PC-9 (cell line): ENCODE measurements around the gene FA2H. TPM values are rescaled to one million over a fixed set of nuclear protein-coding genes. Genes with fewer than 3 reads are reported as not detected.
"Not testable (repeated sequence)": the region's sequence is repeated elsewhere in the genome, so short reads cannot be mapped to it uniquely, and the experiment has no call there.

Source experiments
- BruUV-seq: library from RNA; stranded (reverse); fragments of 400-500 nt; replicated peaks from 2 replicates; lab custom pipeline; 2021; lab: Mats Ljungman, UMichigan
- CTCF ChIA-PET: fragments of 300-600 bp; sonication (Branson Sonifier 250); formaldehyde crosslinking; loops from one replicate; lab custom pipeline; 2022; ENCODE audit warnings: antibody characterized with exemption; lab: Charles Lee
- POLR2A ChIA-PET: fragments of 300-600 bp; sonication (Branson Sonifier 250); formaldehyde crosslinking; loops from one replicate; lab custom pipeline; 2022; ENCODE audit warnings: antibody characterized with exemption; ENCODE audit not compliant: unreplicated experiment; lab: Charles Lee
- DNase-seq, 2 experiments: peaks; one replicate each; pipeline versions ENCODE4 v3.0.0 to v3.0.0-alpha.2; 2015 to 2022; ENCODE audit warnings: mixed read lengths in 1 of 2
- H2AFZ ChIP-seq: fragments of 200-600 bp; sonication (generic); 2 replicates; pipeline ENCODE4 v1.8.1; 2017; ENCODE audit warnings: antibody characterized with exemption
- H3F3A ChIP-seq: fragments of 200-600 bp; sonication (generic); 2 replicates; pipeline ENCODE4 v1.8.1; 2017; ENCODE audit warnings: antibody characterized with exemption, mild to moderate bottlenecking, low read depth; ENCODE audit not compliant: insufficient read depth
- H3K27ac ChIP-seq: fragments of 200-600 bp; sonication (generic); 2 replicates; pipeline ENCODE4 v1.6.1; 2016; ENCODE audit warnings: mixed run types
- H3K27me3 ChIP-seq: fragments of 200-600 bp; sonication (generic); 2 replicates; pipeline ENCODE4 v1.6.1; 2016; ENCODE audit warnings: low read depth, mixed run types; ENCODE audit not compliant: insufficient read depth
- H3K36me3 ChIP-seq: fragments of 200-600 bp; sonication (generic); 2 replicates; pipeline ENCODE4 v1.6.1; 2016; ENCODE audit warnings: low read depth, mixed run types
- H3K4me1 ChIP-seq: fragments of 200-600 bp; sonication (generic); replicated peaks from 2 replicates; pipeline ENCODE4 v1.6.1; 2016; ENCODE audit warnings: mixed run types; ENCODE audit not compliant: insufficient read depth
- H3K4me2 ChIP-seq: fragments of 200-600 bp; sonication (generic); 2 replicates; pipeline ENCODE4 v1.6.1; 2017; ENCODE audit warnings: mixed run types
- H3K4me3 ChIP-seq: fragments of 200-600 bp; sonication (generic); 2 replicates; pipeline ENCODE4 v1.6.1; 2016; ENCODE audit warnings: mixed run types
- H3K79me2 ChIP-seq: fragments of 200-600 bp; sonication (generic); 2 replicates; pipeline ENCODE4 v1.6.1; 2017; ENCODE audit warnings: low read depth, mixed run types
- H3K9me2 ChIP-seq: fragments of 200-600 bp; sonication (generic); 2 replicates; pipeline ENCODE4 v1.8.1; 2017; ENCODE audit warnings: mild to moderate bottlenecking; ENCODE audit not compliant: insufficient read depth
- H3K9me3 ChIP-seq: fragments of 200-600 bp; sonication (generic); 2 replicates; pipeline ENCODE4 v1.8.1; 2016; ENCODE audit warnings: low read depth; ENCODE audit not compliant: insufficient read depth
- H4K20me1 ChIP-seq: fragments of 200-600 bp; sonication (generic); 2 replicates; pipeline ENCODE4 v1.8.1; 2017; ENCODE audit not compliant: insufficient read depth
- EZH2 ChIP-seq: fragments of 200-600 bp; sonication (generic); IDR thresholded peaks from 2 replicates; pipeline ENCODE4 v1.8.0; 2017; ENCODE audit warnings: antibody characterized with exemption, low read depth
- intact Hi-C: fragments of 100-400 bp; cut with micrococcal nuclease; formaldehyde crosslinking; loops from one replicate; pipeline ENCODE4 v1.10.0; 2022; ENCODE audit not compliant: unreplicated experiment
- total RNA-seq: library from RNA; stranded (reverse); gene quantifications from 2 replicates; pipeline ENCODE4 v1.2.3, GENCODE V29; 2021
- TF ChIP-seq, protein P1 (sequence below): fragments of 200-600 bp; sonication (generic); conservative IDR thresholded peaks from 2 replicates; pipeline ENCODE4 v1.6.1; 2017; ENCODE audit warnings: mixed run types, antibody characterized with exemption, mild to moderate bottlenecking, moderate library complexity

Gene FA2H
- total RNA-seq, 1 experiment from 2014 or later = 3.5 TPM

- Histone ChIP-seq H3K27ac (no peak overlapping the region), H3K79me2 (no peaks in the 10 kb centered on the region), H3K9me3 (peaks cover 4% of the 10 kb centered on the region; the same call in 1 of the 2 replicates), H3K27me3 (0 out of 2 replicates have a peak, but pooled peaks cover 7% of the 10 kb centered on the region), H3K4me3 (no peak overlapping the region), H3K36me3 (no peaks in the 10 kb centered on the region), H3K4me2 (no peak overlapping the region), H3F3A (no peaks in the 10 kb centered on the region), H2AFZ (no peak overlapping the region), H4K20me1 (no peaks in the 10 kb centered on the region), H3K4me1 (0 out of 2 replicates have a peak, but pooled peaks cover 4% of the 10 kb centered on the region), H3K9me2 (no peaks in the 10 kb centered on the region)
- ChIA-PET POLR2A (no interaction called here), CTCF (no interaction called here)
- intact Hi-C loops = no loop called here
- TF ChIP-seq, protein P1, sequence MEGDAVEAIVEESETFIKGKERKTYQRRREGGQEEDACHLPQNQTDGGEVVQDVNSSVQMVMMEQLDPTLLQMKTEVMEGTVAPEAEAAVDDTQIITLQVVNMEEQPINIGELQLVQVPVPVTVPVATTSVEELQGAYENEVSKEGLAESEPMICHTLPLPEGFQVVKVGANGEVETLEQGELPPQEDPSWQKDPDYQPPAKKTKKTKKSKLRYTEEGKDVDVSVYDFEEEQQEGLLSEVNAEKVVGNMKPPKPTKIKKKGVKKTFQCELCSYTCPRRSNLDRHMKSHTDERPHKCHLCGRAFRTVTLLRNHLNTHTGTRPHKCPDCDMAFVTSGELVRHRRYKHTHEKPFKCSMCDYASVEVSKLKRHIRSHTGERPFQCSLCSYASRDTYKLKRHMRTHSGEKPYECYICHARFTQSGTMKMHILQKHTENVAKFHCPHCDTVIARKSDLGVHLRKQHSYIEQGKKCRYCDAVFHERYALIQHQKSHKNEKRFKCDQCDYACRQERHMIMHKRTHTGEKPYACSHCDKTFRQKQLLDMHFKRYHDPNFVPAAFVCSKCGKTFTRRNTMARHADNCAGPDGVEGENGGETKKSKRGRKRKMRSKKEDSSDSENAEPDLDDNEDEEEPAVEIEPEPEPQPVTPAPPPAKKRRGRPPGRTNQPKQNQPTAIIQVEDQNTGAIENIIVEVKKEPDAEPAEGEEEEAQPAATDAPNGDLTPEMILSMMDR = no peak
- TF ChIP-seq EZH2 = no peak
- DNase-seq = no peak
- BruUV-seq = no TSS peak
Measured at GRCh38 chr16:74792225-74792624, 17.6 kb upstream of the FA2H start.

GRCh38 chr16:74791749-74792148 lies 17.1 kb upstream of the FA2H start:
- CTCF ChIA-PET, BruUV-seq, POLR2A ChIA-PET: not testable (repeated sequence)

GRCh38 chr16:74788108-74788507 lies 13.5 kb upstream of the FA2H start:
- ChIA-PET CTCF (no interaction called here), POLR2A (no interaction called here)
- DNase-seq = no peak
- Histone ChIP-seq H2AFZ (no peak overlapping the region), H3K27me3 (no peaks in the 10 kb centered on the region), H3K27ac (no peak overlapping the region), H3F3A (no peaks in the 10 kb centered on the region), H3K9me2 (no peaks in the 10 kb centered on the region; the same call in 1 of the 2 replicates), H3K9me3 (peaks cover 4% of the 10 kb centered on the region; the same call in 1 of the 2 replicates), H3K4me3 (no peak overlapping the region), H3K4me1 (no peaks in the 10 kb centered on the region), H4K20me1 (no peaks in the 10 kb centered on the region), H3K79me2 (no peaks in the 10 kb centered on the region), H3K4me2 (no peak overlapping the region), H3K36me3 (no peaks in the 10 kb centered on the region)
- BruUV-seq = no TSS peak
- TF ChIP-seq, protein P1 = no peak
- TF ChIP-seq EZH2 = no peak
- intact Hi-C loops = no loop called here

More at GRCh38 chr16:74791749-74792148, 17.1 kb upstream of the FA2H start:
- H3K9me2 ChIP-seq, H3K4me1 ChIP-seq, H3K4me3 ChIP-seq, H3K4me2 ChIP-seq, H3K9me3 ChIP-seq, H3F3A ChIP-seq, H3K27me3 ChIP-seq, H3K36me3 ChIP-seq, DNase-seq, H2AFZ ChIP-seq, H4K20me1 ChIP-seq, H3K79me2 ChIP-seq, intact Hi-C loops, H3K27ac ChIP-seq: not testable (repeated sequence)

DNA sequence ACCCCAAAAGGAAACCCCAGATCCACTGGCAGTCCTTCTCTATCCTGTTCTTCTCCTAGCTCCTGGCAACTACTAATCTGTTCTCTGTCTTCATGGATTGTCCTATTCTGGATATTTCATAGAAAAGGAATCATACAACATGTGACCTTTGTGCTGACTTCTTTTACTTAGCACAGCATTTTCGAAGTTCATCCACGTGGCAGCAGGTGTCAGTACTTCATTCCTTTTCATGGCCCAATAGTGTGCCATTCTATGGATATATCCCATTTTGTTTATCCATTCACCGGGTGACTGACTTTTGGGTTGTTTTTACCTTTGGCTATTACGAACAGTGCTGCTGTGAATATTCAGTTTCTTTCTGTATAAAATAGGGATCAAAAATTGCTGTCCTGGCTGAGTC lies 10.4 kb upstream of the FA2H start:
- POLR2A ChIA-PET = no interaction called here

More for the DNA sequence above, 10.4 kb upstream of the FA2H start:
- H2AFZ ChIP-seq = no peak overlapping the region
- H3K4me1 ChIP-seq = no peaks in the 10 kb centered on the region
- H3K9me3 ChIP-seq = no peaks in the 10 kb centered on the region
- no peaks in the 10 kb centered on the region for H4K20me1 ChIP-seq
- no peaks in the 10 kb centered on the region for H3K36me3 ChIP-seq
- no peaks in the 10 kb centered on the region; the same call in 1 of the 2 replicates for H3K9me2 ChIP-seq
- no TSS peak for BruUV-seq
- H3K27ac ChIP-seq = no peak overlapping the region
- CTCF ChIA-PET = no interaction called here
- intact Hi-C loops = no loop called here
- no peak overlapping the region for H3K4me2 ChIP-seq
- no peak for TF ChIP-seq EZH2
- TF ChIP-seq, protein P1 = no peak
- 0 out of 2 replicates have a peak, but pooled peaks cover 3% of the 10 kb centered on the region for H3F3A ChIP-seq
- H3K4me3 ChIP-seq = no peak overlapping the region
- no peaks in the 10 kb centered on the region for H3K27me3 ChIP-seq
- DNase-seq = no peak
- H3K79me2 ChIP-seq = no peaks in the 10 kb centered on the region
